GM21367 (cell line): ENCODE data around the gene NDUFS2.

ENCODE experiments used
- ATAC-seq: cut with Tn5 transposase; IDR thresholded peaks from one replicate; pipeline ENCODE4 v1.9.1; 2021; ENCODE audit not compliant: unreplicated experiment

The NDUFS2 gene

GRCh38 chr1:161193561-161194235 lies 8.5 kb upstream of the NDUFS2 start:
- no peak for ATAC-seq

- ATAC-seq, result peak; percentile 61
Observed at GRCh38 chr1:161195171-161195570, 7.0 kb upstream of the NDUFS2 start.

- no peak for ATAC-seq
Observed at GRCh38 chr1:161196111-161196510, 6.1 kb upstream of the NDUFS2 start.

GRCh38 chr1:161196521-161197451 lies 5.4 kb upstream of the NDUFS2 start:
- ATAC-seq, result no peak

- no peak for ATAC-seq
Observed at GRCh38 chr1:161197560-161198193, 4.5 kb upstream of the NDUFS2 start.

- no peak for ATAC-seq
Observed at GRCh38 chr1:161198194-161198896, 3.8 kb upstream of the NDUFS2 start.

- ATAC-seq, result no peak
Observed at GRCh38 chr1:161198897-161199431, 3.2 kb upstream of the NDUFS2 start, which contains the start of gene ADAMTS4. Gene ADAMTS4, minus strand, starts transcription at chr1:161199054. Its CDS starts 427 bp downstream, at chr1:161198627.

GRCh38 chr1:161199506-161200139 lies 2.5 kb upstream of the NDUFS2 start:
- no peak for ATAC-seq

- no peak for ATAC-seq
Observed at GRCh38 chr1:161200421-161200991, 1.7 kb upstream of the NDUFS2 start.

- ATAC-seq, result no peak
Observed at GRCh38 chr1:161200992-161201835, 953 bp upstream of the NDUFS2 start.

- no peak for ATAC-seq
Observed at GRCh38 chr1:161206411-161207140, 4.4 kb downstream of the NDUFS2 start.

GRCh38 chr1:161207173-161207572 lies 5.0 kb downstream of the NDUFS2 start:
- ATAC-seq, result no peak

- ATAC-seq, result no peak
Observed at GRCh38 chr1:161209790-161210409, 7.7 kb downstream of the NDUFS2 start.

GRCh38 chr1:161214369-161214768 lies 12.2 kb downstream of the NDUFS2 start:
- ATAC-seq, result no peak

- no peak for ATAC-seq
Observed at GRCh38 chr1:161215076-161215475, 12.9 kb downstream of the NDUFS2 start, which contains the start of gene FCER1G. Gene FCER1G, plus strand, starts transcription at chr1:161215295. Its CDS starts 27 bp downstream, at chr1:161215322.

GRCh38 chr1:161216945-161217712 lies 15.0 kb downstream of the NDUFS2 start:
- ATAC-seq, result peak; percentile 89

- ATAC-seq, result no peak
Observed at GRCh38 chr1:161217831-161218230, 15.7 kb downstream of the NDUFS2 start.
